Esophagus squamous epithelium (tissue), 5 donors: ENCODE measurements around the gene TM9SF4. TPM values are rescaled to one million over a fixed set of nuclear protein-coding genes. Genes with fewer than 3 reads are reported as not detected.

Source experiments
- DNase-seq: peaks from one replicate; lab custom pipeline; 2025; lab: John Stamatoyannopoulos, UW
- H3K27ac ChIP-seq, 4 donors: fragments of 200-600 bp; sonication (generic); one replicate each; pipeline ENCODE4 v1.5.1; 2016 to 2019; ENCODE audit warnings: mild to moderate bottlenecking in 1 of 4
- H3K27me3 ChIP-seq, 4 donors: fragments of 200-600 bp; sonication (generic); 1 replicate in 3 of 4; 2 replicates in 1 of 4; pipeline versions ENCODE4 v1.5.1 to v1.6.0; 2017 to 2021; ENCODE audit warnings: antibody characterized with exemption in 1 of 4
- H3K36me3 ChIP-seq, 3 donors: fragments of 200-600 bp; sonication (generic); one replicate each; pipeline ENCODE4 v1.5.1; 2016 to 2019
- H3K4me1 ChIP-seq, 3 donors: fragments of 200-600 bp; sonication (generic); one replicate each; pipeline ENCODE4 v1.5.1; 2017 to 2019
- H3K4me3 ChIP-seq, 4 donors: fragments of 200-600 bp; sonication (generic); 1 replicate in 3 of 4; 2 replicates in 1 of 4; pipeline ENCODE4 v1.5.1; 2016 to 2019; ENCODE audit warnings: mild to moderate bottlenecking in 2 of 4, moderate library complexity in 1 of 4
- H3K9me3 ChIP-seq, 3 donors: fragments of 200-600 bp; sonication (generic); one replicate each; pipeline ENCODE4 v1.5.1; 2016 to 2019
- CTCF ChIP-seq, 6 experiments: fragments of 450-650 bp in 4 of 6; fragments of 200-600 bp in 2 of 6; sonication (generic) in 2 of 6; IDR thresholded peaks; one replicate each; pipeline ENCODE4 v1.5.1; 2016 to 2019; ENCODE audit warnings: antibody characterized with exemption in 6 of 6, mild to moderate bottlenecking in 4 of 6, moderate library complexity in 4 of 6
- POLR2A ChIP-seq, 4 donors: fragments of 450-650 bp; IDR thresholded peaks; one replicate each; pipeline ENCODE4 v1.6.1; 2017; ENCODE audit warnings: antibody characterized with exemption in 4 of 4, mild to moderate bottlenecking in 4 of 4, moderate library complexity in 3 of 4
- WGBS, 2 donors: methylation state at CpG; one replicate each; pipeline ENCODE4 v1.1.5; 2018; 5-methylcytosine and 5-hydroxymethylcytosine counted together
- intact Hi-C: fragments of 100-400 bp; cut with DNase I; formaldehyde crosslinking; loops from one replicate; pipeline ENCODE4 v1.15.0; 2022
- total RNA-seq, 4 donors: library from RNA; depleted of rRNA; stranded (reverse); fragments of >200 nt; gene quantifications; one replicate each; pipeline ENCODE4 v1.1.0, GENCODE V29; 2016
- donor health status: DM: yes; HTN: yes; CAD: no.

The TM9SF4 gene
- total RNA-seq, 4 donors from 2014 or later = 28.5 to 36.3 (median 32.1) TPM

GRCh38 chr20:32135983-32136515 is 26.5 kb downstream of the TM9SF4 start:
- no peaks in the 10 kb centered on the region for H3K27me3 ChIP-seq
- TF ChIP-seq CTCF (IDR thresholded peaks at IDR 0.05) (no peak), POLR2A (IDR thresholded peaks at IDR 0.05) (no peak)
- no peak overlapping the region for H3K27ac ChIP-seq
- no peak overlapping the region for H3K4me3 ChIP-seq
- 72 to 84% methylated on average over 3 of the region's 3 CpGs for WGBS, 2 donors
- no peaks in the 10 kb centered on the region for H3K9me3 ChIP-seq
- no peaks in the 10 kb centered on the region for H3K4me1 ChIP-seq
- intact Hi-C loops = no loop called here
- no peak for DNase-seq
- peaks cover 8 to 94% (median 39%) of the 10 kb centered on the region in 3 donors for H3K36me3 ChIP-seq

- H3K4me1 ChIP-seq = no peaks in the 10 kb centered on the region
- no peak overlapping the region for H3K4me3 ChIP-seq
- H3K27ac ChIP-seq = no peak overlapping the region
- TF ChIP-seq POLR2A (IDR thresholded peaks at IDR 0.05) = no peak
- no peak for TF ChIP-seq CTCF (IDR thresholded peaks at IDR 0.05)
- no peaks in the 10 kb centered on the region for H3K27me3 ChIP-seq
- H3K36me3 ChIP-seq = peaks cover 36 to 98% (median 62%) of the 10 kb centered on the region in 3 donors
- intact Hi-C loops = no loop called here
- no peak for DNase-seq
- no peaks in the 10 kb centered on the region for H3K9me3 ChIP-seq
- 96 to 97% methylated on average over 8 of the region's 8 CpGs for WGBS, 2 donors
Observed at GRCh38 chr20:32138921-32139320, 29.4 kb downstream of the TM9SF4 start.

- Histone ChIP-seq H3K4me3 (no peak overlapping the region), H3K36me3 (peaks cover 43 to 98% (median 72%) of the 10 kb centered on the region in 3 donors), H3K9me3 (no peaks in the 10 kb centered on the region), H3K4me1 (no peaks in the 10 kb centered on the region), H3K27me3 (no peaks in the 10 kb centered on the region), H3K27ac (no peak overlapping the region)
- intact Hi-C loops = no loop called here
- no peak for DNase-seq
- WGBS, 2 donors = 67 to 80% methylated on average over 3 of the region's 3 CpGs
- TF ChIP-seq CTCF (IDR thresholded peaks at IDR 0.05) (no peak), POLR2A (IDR thresholded peaks at IDR 0.05) (no peak)
Observed at GRCh38 chr20:32139947-32140346, 30.4 kb downstream of the TM9SF4 start.

- Histone ChIP-seq H3K27me3 (no peaks in the 10 kb centered on the region), H3K4me1 (no peaks in the 10 kb centered on the region), H3K27ac (no peak overlapping the region), H3K9me3 (no peaks in the 10 kb centered on the region), H3K4me3 (no peak overlapping the region), H3K36me3 (peaks cover 48 to 98% (median 70%) of the 10 kb centered on the region in 3 donors)
- intact Hi-C loops = no loop called here
- WGBS, 2 donors = 72 to 100% methylated on average over 4 of the region's 4 CpGs
- no peak for DNase-seq
- TF ChIP-seq POLR2A (IDR thresholded peaks at IDR 0.05) = no peak
- no peak for TF ChIP-seq CTCF (IDR thresholded peaks at IDR 0.05)
Observed at GRCh38 chr20:32140603-32141002, 31.1 kb downstream of the TM9SF4 start.

GRCh38 chr20:32141465-32141980 is 32.0 kb downstream of the TM9SF4 start:
- Histone ChIP-seq H3K27me3 (no peaks in the 10 kb centered on the region), H3K4me1 (no peaks in the 10 kb centered on the region), H3K4me3 (no peak overlapping the region), H3K27ac (no peak overlapping the region), H3K9me3 (no peaks in the 10 kb centered on the region), H3K36me3 (peaks cover 57 to 98% (median 70%) of the 10 kb centered on the region in 3 donors)
- no peak for DNase-seq
- intact Hi-C loops = no loop called here
- TF ChIP-seq POLR2A (IDR thresholded peaks at IDR 0.05) (no peak), CTCF (IDR thresholded peaks at IDR 0.05) (no peak)
- 93 to 97% methylated on average over 6 to 17 of the region's 21 CpGs for WGBS, 2 donors
